A549 (cell line): ENCODE data around the gene FZD4.

Source experiments
- CEBPB ChIP-seq, 2 experiments: fragments of >200 bp in 1 of 2; sonication (Bioruptor Twin) in 1 of 2; formaldehyde crosslinking in 1 of 2; IDR thresholded peaks; 2 replicates each; pipeline ENCODE4 v1.6.1; 2012 to 2016
- CHD2 ChIP-seq: fragments of 150-350 bp; IDR thresholded peaks from 2 replicates; pipeline ENCODE4 v1.6.1; 2014; ENCODE audit warnings: low read length; ENCODE audit not compliant: partially characterized antibody
- EP300 ChIP-seq, 2 experiments: fragments of >200 bp; sonication (Bioruptor Twin); formaldehyde crosslinking; IDR thresholded peaks; 2 replicates in 1 of 2; 3 replicates in 1 of 2; pipeline ENCODE4 v1.6.1; 2016 to 2017
- GATA3 ChIP-seq: IDR thresholded peaks from 2 replicates; pipeline ENCODE4 v1.6.1; 2012; ENCODE audit warnings: borderline replicate concordance
- JUN ChIP-seq, 2 experiments: fragments of >200 bp; sonication (Bioruptor Twin); formaldehyde crosslinking; IDR thresholded peaks; 2 replicates in 1 of 2; 3 replicates in 1 of 2; pipeline ENCODE4 v1.6.1; 2016 to 2017
- MAFK ChIP-seq: fragments of 450-650 bp; IDR thresholded peaks from 2 replicates; pipeline ENCODE4 v1.6.1; 2014; ENCODE audit not compliant: partially characterized antibody
- MAX ChIP-seq: IDR thresholded peaks from 2 replicates; pipeline ENCODE4 v1.6.1; 2012
- SREBF2 ChIP-seq: fragments of 450-650 bp; IDR thresholded peaks from 2 replicates; pipeline ENCODE4 v1.6.1; 2014; ENCODE audit warnings: mild to moderate bottlenecking, moderate library complexity
- TP53 ChIP-seq: fragments of 250-450 bp; sonication (Bioruptor Pico); IDR thresholded peaks from 2 replicates; pipeline ENCODE4 v1.5.0; 2021; ENCODE audit warnings: mild to moderate bottlenecking, moderate library complexity
- USF2 ChIP-seq: fragments of 450-650 bp; IDR thresholded peaks from 2 replicates; pipeline ENCODE4 v1.6.1; 2014; ENCODE audit warnings: antibody characterized with exemption
- ZFP36 ChIP-seq: fragments of 450-650 bp; IDR thresholded peaks from 2 replicates; pipeline ENCODE4 v1.6.1; 2014; ENCODE audit warnings: borderline replicate concordance; ENCODE audit not compliant: partially characterized antibody
- TF ChIP-seq, protein P1 (sequence below): fragments of >200 bp; sonication (Bioruptor Twin); formaldehyde crosslinking; IDR thresholded peaks from 3 replicates; pipeline ENCODE4 v1.5.1; 2016
- TF ChIP-seq, protein P2 (sequence below): fragments of 250-450 bp; sonication (Bioruptor Pico); IDR thresholded peaks from 2 replicates; pipeline ENCODE4 v1.5.0; 2021; ENCODE audit warnings: mild to moderate bottlenecking, moderate library complexity, borderline replicate concordance

GRCh38 chr11:86931548-86932258 is 23.5 kb downstream of the FZD4 start:
- no peak for TF ChIP-seq MAFK
- no peak for TF ChIP-seq TP53 (CRISPR knock-in tag)
- TF ChIP-seq USF2: no peak
- no peak for TF ChIP-seq MAX
- TF ChIP-seq, protein P1, sequence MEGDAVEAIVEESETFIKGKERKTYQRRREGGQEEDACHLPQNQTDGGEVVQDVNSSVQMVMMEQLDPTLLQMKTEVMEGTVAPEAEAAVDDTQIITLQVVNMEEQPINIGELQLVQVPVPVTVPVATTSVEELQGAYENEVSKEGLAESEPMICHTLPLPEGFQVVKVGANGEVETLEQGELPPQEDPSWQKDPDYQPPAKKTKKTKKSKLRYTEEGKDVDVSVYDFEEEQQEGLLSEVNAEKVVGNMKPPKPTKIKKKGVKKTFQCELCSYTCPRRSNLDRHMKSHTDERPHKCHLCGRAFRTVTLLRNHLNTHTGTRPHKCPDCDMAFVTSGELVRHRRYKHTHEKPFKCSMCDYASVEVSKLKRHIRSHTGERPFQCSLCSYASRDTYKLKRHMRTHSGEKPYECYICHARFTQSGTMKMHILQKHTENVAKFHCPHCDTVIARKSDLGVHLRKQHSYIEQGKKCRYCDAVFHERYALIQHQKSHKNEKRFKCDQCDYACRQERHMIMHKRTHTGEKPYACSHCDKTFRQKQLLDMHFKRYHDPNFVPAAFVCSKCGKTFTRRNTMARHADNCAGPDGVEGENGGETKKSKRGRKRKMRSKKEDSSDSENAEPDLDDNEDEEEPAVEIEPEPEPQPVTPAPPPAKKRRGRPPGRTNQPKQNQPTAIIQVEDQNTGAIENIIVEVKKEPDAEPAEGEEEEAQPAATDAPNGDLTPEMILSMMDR: no peak
- TF ChIP-seq EP300 (IDR thresholded peaks at IDR 0.05): no peak
- TF ChIP-seq CHD2: no peak
- TF ChIP-seq, protein P2, sequence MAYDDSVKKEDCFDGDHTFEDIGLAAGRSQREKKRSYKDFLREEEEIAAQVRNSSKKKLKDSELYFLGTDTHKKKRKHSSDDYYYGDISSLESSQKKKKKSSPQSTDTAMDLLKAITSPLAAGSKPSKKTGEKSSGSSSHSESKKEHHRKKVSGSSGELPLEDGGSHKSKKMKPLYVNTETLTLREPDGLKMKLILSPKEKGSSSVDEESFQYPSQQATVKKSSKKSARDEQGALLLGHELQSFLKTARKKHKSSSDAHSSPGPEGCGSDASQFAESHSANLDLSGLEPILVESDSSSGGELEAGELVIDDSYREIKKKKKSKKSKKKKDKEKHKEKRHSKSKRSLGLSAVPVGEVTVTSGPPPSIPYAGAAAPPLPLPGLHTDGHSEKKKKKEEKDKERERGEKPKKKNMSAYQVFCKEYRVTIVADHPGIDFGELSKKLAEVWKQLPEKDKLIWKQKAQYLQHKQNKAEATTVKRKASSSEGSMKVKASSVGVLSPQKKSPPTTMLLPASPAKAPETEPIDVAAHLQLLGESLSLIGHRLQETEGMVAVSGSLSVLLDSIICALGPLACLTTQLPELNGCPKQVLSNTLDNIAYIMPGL (CRISPR knock-in tag): no peak
- no peak for TF ChIP-seq SREBF2
- no peak for TF ChIP-seq ZFP36
- TF ChIP-seq CEBPB (IDR thresholded peaks at IDR 0.05): no peak
- TF ChIP-seq GATA3: no peak
- no peak for TF ChIP-seq JUN (IDR thresholded peaks at IDR 0.05)
